Stimulated activated CD8-positive, alpha-beta memory T cell treated with anti-CD3 and anti-CD28 coated beads, Interleukin-4, amount 100 ng/mL, for 24 hours (primary cell): ENCODE data around the gene COQ8A.
"Not testable (repeated sequence)": the region's sequence is repeated elsewhere in the genome, so short reads cannot be mapped to it uniquely, and the experiment has no call there.

Experiments used
- DNase-seq: peaks from one replicate; pipeline ENCODE4 v3.0.0-alpha.2; 2020; ENCODE audit warnings: low read depth

Gene COQ8A

GRCh38 chr1:226985839-226986463 is 45.9 kb downstream of the COQ8A start:
- DNase-seq = no peak

GRCh38 chr1:226986496-226987178 is 46.5 kb downstream of the COQ8A start:
- DNase-seq = no peak

GRCh38 chr1:226987179-226987536 is 47.1 kb downstream of the COQ8A start:
- no peak for DNase-seq

GRCh38 chr1:226987623-226988333 is 47.7 kb downstream of the COQ8A start:
- DNase-seq = no peak

- DNase-seq = no peak
These were observed 48.2 kb downstream of the COQ8A start for GRCh38 chr1:226988334-226988666.

DNA sequence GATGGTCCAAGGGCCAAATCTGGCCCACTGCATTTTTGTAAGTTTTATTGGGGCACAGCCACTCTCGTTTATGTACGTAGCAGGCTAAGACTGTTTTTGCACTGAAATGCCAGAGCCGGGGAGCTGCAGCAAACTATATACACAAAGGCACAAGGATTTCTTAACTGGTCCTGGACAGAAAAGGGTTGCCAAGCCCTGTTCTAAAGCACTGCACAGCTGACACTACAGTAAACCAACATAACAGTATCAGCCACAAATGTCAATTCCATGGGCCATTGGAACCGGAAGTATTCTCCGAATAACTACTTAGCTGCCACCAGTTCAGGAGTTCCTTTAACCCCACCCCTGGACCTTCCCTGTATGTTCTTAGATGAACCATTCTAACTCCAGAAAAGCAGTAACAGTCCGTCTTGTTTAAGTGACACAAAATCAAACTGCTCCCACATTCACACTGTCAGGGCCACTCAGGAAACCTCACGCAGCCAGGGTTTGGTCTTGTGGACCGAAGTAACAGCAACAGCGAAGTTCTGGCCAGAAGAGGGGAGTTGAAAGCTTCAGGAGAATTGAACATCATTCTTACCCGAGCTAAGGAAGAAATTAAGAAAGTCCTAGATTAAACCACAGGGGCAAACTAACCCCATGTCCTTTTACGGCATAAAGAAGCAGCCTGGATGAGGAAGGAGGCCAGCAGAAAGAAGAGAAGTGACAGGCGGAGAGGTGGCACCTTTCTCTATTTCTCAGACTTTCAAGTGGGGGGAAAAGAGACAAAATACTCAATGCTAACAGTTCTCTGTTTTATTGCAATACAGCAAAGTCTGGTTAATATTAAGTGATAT is 49.2 kb downstream of the COQ8A start:
- no peak for DNase-seq

DNA sequence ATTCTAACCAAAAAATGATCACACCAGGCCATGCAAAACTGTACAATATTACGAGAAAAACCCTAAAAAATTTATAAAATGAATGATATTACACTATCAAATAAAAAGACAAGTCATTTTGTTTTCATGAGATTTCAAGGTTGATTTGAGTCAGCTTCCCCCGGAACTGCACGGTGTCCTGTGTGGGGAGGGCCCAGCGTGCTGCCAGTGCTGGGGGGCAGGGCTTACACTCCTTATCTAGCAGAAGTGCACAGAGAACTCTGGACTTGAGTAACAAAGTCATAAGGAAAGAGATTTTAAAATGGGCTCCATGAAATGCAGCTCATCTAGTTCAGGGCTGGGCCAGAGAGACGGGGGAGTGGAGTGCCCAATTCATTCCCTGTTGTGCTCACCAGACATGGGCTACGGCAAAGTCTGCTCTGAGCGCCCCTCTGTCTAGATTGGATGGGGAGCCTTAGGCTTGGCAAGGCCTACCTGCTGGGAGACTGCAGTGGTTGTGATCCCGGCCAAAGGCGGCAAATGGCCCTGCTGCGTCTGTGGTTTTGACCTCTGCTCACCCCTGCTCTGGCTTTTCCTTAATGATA is 50.1 kb downstream of the COQ8A start:
- peak; percentile 44 for DNase-seq

DNA sequence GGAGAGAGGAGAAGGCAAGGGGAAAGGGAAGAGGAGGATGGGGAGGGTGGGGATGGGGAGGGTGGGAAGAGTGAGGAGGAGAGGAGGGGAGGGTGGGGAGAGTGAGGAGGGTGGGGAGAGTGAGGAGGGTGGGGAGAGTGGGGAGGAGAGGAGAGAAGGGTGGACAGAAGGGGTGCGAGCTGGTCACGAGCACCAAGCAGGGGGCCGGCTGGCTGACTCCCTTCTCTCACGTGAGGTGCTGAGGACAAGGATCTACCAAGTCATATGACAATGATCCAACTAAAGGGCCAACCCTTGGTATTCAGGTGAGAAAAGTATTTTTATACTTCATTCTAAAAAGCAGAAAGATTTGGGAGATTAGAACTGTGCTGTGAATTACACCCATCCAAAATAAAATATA is 51.8 kb downstream of the COQ8A start:
- DNase-seq = no peak

DNA sequence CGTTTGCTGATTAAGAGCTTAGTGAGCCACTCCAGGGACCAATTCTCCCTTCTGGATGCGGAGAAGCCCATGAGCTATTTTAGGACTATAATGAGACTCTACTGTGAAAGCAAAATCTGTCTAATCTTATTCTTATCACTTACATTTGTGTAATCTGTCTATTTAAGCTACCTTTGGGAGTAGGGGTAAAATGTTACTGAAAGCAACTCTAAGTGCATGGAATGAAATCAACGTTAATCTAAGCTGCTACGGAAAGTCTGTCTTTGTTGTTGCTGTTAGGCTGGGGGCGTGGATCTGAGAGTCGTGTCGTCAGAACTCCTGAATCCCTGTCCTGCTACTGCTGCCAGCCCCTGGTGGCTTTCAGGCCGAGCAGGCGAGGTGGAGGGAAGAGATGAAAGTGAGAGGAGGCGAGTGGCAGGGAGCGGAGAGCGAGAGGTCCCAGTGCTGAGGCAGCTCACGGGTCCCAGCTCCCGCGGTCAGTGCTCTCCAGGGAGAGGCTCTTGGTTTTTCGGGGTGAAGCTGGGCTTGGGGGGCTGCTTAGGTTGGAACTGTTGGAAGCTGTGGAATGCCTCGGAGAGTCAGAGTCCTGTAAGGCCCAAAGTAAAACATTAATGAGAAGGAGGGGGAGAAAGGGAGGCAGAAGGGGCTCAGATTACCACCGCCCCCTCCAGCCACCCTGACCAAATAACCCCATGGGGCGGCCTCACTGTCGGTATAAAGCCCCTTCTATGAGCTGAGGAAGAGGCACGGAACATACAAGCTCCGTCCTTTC is 53.9 kb downstream of the COQ8A start:
- DNase-seq = no peak

- DNase-seq = no peak
These were observed 54.7 kb downstream of the COQ8A start for GRCh38 chr1:226994586-226995364.

- DNase-seq = no peak
These were observed 55.6 kb downstream of the COQ8A start for GRCh38 chr1:226995365-226996332.

DNA sequence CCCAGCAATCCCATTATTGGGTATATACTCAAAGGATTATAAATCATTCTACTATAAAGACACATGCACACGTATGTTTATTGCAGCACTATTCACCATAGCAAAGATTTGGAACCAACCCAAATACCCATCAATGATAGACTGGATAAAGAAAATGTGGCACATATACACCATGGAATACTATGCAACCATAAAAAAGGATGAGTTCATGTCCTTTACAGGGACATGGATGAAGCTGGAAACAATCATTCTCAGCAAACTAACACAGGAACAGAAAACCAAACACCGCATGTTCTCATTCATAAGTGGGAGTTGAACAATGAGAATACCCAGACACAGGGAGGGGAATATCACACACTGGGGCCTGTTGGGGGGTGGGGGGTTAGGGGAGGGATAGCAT is 59.5 kb downstream of the COQ8A start:
- DNase-seq = not testable (repeated sequence)

DNA sequence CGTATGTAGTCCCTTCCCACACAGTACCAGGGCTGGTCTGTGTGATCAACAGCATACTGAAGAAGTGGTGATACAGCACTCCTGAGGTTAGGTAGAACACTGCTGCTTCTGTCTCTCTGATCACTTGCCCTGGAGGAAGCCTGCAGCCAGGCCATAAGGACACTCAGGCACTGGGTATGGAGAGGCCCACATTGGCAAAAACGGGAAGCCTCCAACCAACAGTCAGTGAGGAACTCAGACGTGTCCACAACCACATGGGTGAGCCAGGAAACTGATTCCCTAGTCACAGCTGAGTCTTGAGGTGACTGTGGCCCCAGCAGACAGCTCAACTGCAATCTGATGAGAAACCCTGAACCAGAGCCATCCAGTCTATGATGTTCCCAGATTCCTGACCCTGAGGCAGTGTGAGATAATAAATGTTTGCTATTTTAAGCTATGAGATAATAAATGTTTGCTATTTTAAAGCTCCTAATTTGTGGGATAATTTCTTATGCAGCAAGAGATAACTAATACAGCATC is 62.5 kb downstream of the COQ8A start:
- no peak for DNase-seq

GRCh38 chr1:227003165-227003564 is 63.1 kb downstream of the COQ8A start:
- DNase-seq = no peak

GRCh38 chr1:227004796-227005195 is 64.7 kb downstream of the COQ8A start:
- no peak for DNase-seq

GRCh38 chr1:227006226-227006796 is 66.2 kb downstream of the COQ8A start:
- no peak for DNase-seq

DNA sequence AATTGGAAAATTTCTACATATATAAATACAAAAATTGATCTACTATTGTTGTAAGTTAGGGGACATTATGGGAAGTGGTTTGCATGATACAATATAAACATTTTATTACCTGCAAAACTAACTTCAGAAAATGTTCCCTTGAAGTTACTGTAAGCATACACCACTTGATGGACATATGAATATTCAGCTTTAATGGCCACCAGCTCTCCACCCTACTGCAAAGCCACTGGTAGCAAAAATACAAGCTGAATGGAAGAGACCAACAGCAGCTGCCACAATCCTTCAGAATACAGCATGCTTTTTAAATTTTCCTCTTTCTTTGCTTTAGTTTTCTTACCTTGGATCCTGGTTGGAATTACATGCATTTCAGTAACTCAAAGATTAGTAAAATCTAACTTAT is 69.8 kb downstream of the COQ8A start:
- DNase-seq = no peak

- DNase-seq = no peak
These were observed 70.6 kb downstream of the COQ8A start for GRCh38 chr1:227010645-227011044.

DNA sequence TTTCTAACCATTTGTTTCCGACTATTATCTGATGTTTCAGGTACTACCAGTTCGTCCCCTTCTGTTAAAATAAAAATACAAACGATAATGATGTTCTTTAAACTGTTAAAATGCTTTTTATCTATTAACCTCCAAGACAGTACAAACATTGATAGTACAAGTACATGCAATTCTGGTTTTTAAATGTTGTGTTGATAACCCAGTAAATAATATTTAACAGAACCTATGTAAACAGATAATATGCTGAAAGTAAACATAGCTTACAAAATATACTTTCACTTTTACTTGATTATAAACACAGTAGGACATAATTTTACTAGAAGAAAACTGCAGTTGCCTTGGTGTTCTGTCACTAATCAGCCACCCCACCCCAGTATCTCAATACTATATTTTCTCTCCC is 76.9 kb downstream of the COQ8A start:
- DNase-seq = no peak
